ENCODE measurements around the gene PLEKHG5.

DNA sequence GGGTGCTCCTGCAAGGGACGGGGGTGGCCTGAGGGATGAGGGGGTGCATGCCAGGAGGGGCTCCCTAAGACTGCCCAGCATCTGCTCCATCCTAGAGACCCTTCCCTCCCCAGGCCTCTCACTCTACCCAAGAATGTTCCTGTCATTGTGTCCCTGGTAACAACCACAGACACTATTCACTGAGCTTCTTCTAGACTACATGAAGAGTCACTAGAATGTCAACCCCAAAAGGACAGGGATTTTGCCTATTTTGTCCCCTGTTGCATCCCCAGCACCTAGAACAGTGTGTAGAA is 28.4 kb downstream of the PLEKHG5 start:
- TF ChIP-seq CTCF (IDR thresholded peaks at IDR 0.05) (no peak), POLR2A (IDR thresholded peaks at IDR 0.05) (no peak)

All from esophagus squamous epithelium (tissue), 4 donors.